ENCODE data around the gene JMY.

JMY gene

DNA sequence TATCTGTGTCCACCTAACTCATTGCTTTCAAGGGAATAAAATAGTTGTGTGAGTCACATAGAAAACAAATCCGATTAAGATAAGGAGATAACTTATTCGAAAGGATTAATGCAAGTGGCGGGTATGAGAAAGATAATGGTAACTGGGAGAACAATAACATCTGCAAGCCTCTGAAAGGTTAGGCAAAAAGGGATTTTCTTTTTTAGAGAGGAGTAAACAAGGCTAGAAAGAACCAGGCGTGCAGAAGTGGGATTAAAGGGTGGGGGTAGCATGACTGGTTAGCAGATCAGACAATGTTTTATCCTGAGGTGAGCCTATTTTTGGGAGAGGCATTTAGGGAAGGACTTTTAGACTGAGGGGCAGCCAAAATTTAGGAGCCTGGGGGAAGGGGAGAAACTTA is 34.7 kb upstream of the JMY start:
- H3K27ac ChIP-seq (ENCODE audit: low read length) = no peak overlapping the region
- H3K9ac ChIP-seq (ENCODE audit: low read depth, low read length) = no peak overlapping the region
- TF ChIP-seq, protein P1, sequence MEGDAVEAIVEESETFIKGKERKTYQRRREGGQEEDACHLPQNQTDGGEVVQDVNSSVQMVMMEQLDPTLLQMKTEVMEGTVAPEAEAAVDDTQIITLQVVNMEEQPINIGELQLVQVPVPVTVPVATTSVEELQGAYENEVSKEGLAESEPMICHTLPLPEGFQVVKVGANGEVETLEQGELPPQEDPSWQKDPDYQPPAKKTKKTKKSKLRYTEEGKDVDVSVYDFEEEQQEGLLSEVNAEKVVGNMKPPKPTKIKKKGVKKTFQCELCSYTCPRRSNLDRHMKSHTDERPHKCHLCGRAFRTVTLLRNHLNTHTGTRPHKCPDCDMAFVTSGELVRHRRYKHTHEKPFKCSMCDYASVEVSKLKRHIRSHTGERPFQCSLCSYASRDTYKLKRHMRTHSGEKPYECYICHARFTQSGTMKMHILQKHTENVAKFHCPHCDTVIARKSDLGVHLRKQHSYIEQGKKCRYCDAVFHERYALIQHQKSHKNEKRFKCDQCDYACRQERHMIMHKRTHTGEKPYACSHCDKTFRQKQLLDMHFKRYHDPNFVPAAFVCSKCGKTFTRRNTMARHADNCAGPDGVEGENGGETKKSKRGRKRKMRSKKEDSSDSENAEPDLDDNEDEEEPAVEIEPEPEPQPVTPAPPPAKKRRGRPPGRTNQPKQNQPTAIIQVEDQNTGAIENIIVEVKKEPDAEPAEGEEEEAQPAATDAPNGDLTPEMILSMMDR (IDR thresholded peaks at IDR 0.05; ENCODE audit: borderline replicate concordance, extremely low read depth, low read length, poor library complexity, severe bottlenecking) = no peak
- TF ChIP-seq EZH2 (IDR thresholded peaks at IDR 0.05; ENCODE audit: borderline replicate concordance, low read depth, low read length, severe bottlenecking) = no peak
- H4K20me1 ChIP-seq (ENCODE audit: insufficient read depth, low read length) = no peaks in the 10 kb centered on the region
- H3K4me3 ChIP-seq (ENCODE audit: low read depth in 1 of 2, low read length in 2 of 2) = no peak overlapping the region
- no peaks in the 10 kb centered on the region for H3K79me2 ChIP-seq (ENCODE audit: insufficient read depth, low read length)
- no peaks in the 10 kb centered on the region for H3K4me1 ChIP-seq (ENCODE audit: insufficient read depth, low read length)
- no peaks in the 10 kb centered on the region for H3K36me3 ChIP-seq (ENCODE audit: insufficient read depth, low read length)
- no peak overlapping the region for H2AFZ ChIP-seq (ENCODE audit: low read depth, low read length)
- H3K27me3 ChIP-seq (ENCODE audit: insufficient read depth, low read length, poor library complexity) = no peaks in the 10 kb centered on the region
- ATAC-seq (ENCODE audit: insufficient read depth, low read depth) (no peak), DNase-seq (no peak)
- no peak overlapping the region for H3K4me2 ChIP-seq (ENCODE audit: insufficient read depth, low read length)
- H3K9me3 ChIP-seq (ENCODE audit: insufficient read depth, low read length, severe bottlenecking) = no peaks in the 10 kb centered on the region

DNA sequence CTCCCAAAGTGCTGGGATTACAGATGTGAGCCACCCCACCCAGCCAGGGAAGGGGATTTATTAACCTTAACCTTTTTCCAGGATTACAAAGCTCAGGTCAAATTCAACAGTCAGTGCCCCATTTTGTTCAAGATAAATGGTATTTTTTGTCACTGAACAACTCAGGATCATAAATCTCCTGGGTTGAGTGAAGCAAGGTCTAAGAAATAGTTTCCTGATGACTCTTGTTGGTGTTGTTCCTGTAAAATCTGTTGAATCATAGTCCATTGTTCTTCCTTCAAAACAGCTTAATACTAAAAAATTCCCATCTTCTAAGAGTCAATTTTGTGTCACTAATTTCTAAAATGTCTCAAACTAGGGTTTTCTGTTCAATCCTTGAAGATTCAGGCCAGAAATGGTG is 33.9 kb upstream of the JMY start:
- DNase-seq (no peak), ATAC-seq (ENCODE audit: insufficient read depth, low read depth) (no peak)
- H3K27ac ChIP-seq (ENCODE audit: low read length) = no peak overlapping the region
- no peak overlapping the region for H3K9ac ChIP-seq (ENCODE audit: low read depth, low read length)
- no peaks in the 10 kb centered on the region for H3K9me3 ChIP-seq (ENCODE audit: insufficient read depth, low read length, severe bottlenecking)
- H3K27me3 ChIP-seq (ENCODE audit: insufficient read depth, low read length, poor library complexity) = no peaks in the 10 kb centered on the region
- H3K4me2 ChIP-seq (ENCODE audit: insufficient read depth, low read length) = no peak overlapping the region
- H4K20me1 ChIP-seq (ENCODE audit: insufficient read depth, low read length) = no peaks in the 10 kb centered on the region
- H2AFZ ChIP-seq (ENCODE audit: low read depth, low read length) = no peak overlapping the region
- H3K79me2 ChIP-seq (ENCODE audit: insufficient read depth, low read length) = no peaks in the 10 kb centered on the region
- TF ChIP-seq, protein P1 (IDR thresholded peaks at IDR 0.05; ENCODE audit: borderline replicate concordance, extremely low read depth, low read length, poor library complexity, severe bottlenecking) = no peak
- TF ChIP-seq EZH2 (IDR thresholded peaks at IDR 0.05; ENCODE audit: borderline replicate concordance, low read depth, low read length, severe bottlenecking) = no peak
- no peaks in the 10 kb centered on the region for H3K36me3 ChIP-seq (ENCODE audit: insufficient read depth, low read length)
- H3K4me1 ChIP-seq (ENCODE audit: insufficient read depth, low read length) = no peaks in the 10 kb centered on the region
- H3K4me3 ChIP-seq (ENCODE audit: low read depth in 1 of 2, low read length in 2 of 2) = no peak overlapping the region

DNA sequence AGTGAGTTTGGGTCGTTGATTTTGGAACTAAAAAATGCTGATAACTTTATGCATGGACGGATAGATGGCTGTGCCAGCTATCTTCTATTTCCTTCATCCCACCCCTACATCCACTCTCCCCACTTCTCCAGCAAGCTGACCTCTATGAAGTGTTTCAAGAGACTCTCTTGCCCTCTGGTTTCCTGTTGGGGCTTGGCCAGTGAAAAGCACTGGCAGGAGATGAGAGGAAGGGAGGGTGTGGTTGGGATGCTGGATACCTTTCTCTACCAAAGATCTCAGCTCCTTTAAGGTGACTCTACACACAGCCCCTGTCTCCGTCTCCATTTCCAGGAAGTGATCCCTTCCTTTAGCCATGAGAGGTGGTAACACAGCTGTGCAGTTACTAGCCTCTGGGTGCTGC is 30.0 kb upstream of the JMY start:
- Histone ChIP-seq H4K20me1 (ENCODE audit: insufficient read depth, low read length) (no peaks in the 10 kb centered on the region), H3K4me2 (ENCODE audit: insufficient read depth, low read length) (no peak overlapping the region), H3K36me3 (ENCODE audit: insufficient read depth, low read length) (no peaks in the 10 kb centered on the region), H3K27me3 (ENCODE audit: insufficient read depth, low read length, poor library complexity) (no peaks in the 10 kb centered on the region), H3K4me1 (ENCODE audit: insufficient read depth, low read length) (no peaks in the 10 kb centered on the region), H3K9ac (ENCODE audit: low read depth, low read length) (no peak overlapping the region), H3K79me2 (ENCODE audit: insufficient read depth, low read length) (no peaks in the 10 kb centered on the region), H3K9me3 (ENCODE audit: insufficient read depth, low read length, severe bottlenecking) (no peaks in the 10 kb centered on the region), H3K4me3 (ENCODE audit: low read depth in 1 of 2, low read length in 2 of 2) (no peak overlapping the region), H3K27ac (ENCODE audit: low read length) (no peak overlapping the region), H2AFZ (ENCODE audit: low read depth, low read length) (no peak overlapping the region)
- ATAC-seq (ENCODE audit: insufficient read depth, low read depth) (no peak), DNase-seq (no peak)
- TF ChIP-seq, protein P1 (IDR thresholded peaks at IDR 0.05; ENCODE audit: borderline replicate concordance, extremely low read depth, low read length, poor library complexity, severe bottlenecking) = no peak
- no peak for TF ChIP-seq EZH2 (IDR thresholded peaks at IDR 0.05; ENCODE audit: borderline replicate concordance, low read depth, low read length, severe bottlenecking)

DNA sequence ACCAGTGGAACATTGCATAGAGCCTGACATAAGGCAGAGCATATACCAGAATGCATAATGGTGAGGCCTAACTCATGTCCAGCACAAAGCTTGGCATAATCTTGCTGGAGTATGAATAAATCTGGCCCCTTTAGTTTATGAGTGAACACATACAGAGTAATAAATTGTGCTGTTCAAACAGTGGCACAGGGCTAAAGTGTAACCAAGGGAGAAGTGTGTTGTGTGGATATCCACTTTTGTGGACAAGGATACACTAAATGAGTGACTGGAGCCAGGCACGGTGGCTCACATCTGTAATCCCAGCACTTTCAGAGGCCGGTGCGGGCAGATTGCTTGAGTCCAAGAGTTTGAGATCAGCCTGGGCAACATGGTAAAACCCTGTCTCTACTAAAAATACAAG is 29.4 kb upstream of the JMY start:
- Histone ChIP-seq H3K4me1 (ENCODE audit: insufficient read depth, low read length) (no peaks in the 10 kb centered on the region), H3K4me2 (ENCODE audit: insufficient read depth, low read length) (no peak overlapping the region), H3K27ac (ENCODE audit: low read length) (no peak overlapping the region), H3K27me3 (ENCODE audit: insufficient read depth, low read length, poor library complexity) (no peaks in the 10 kb centered on the region), H2AFZ (ENCODE audit: low read depth, low read length) (no peak overlapping the region), H3K79me2 (ENCODE audit: insufficient read depth, low read length) (no peaks in the 10 kb centered on the region), H3K9me3 (ENCODE audit: insufficient read depth, low read length, severe bottlenecking) (no peaks in the 10 kb centered on the region), H3K4me3 (ENCODE audit: low read depth in 1 of 2, low read length in 2 of 2) (no peak overlapping the region), H3K9ac (ENCODE audit: low read depth, low read length) (no peak overlapping the region), H3K36me3 (ENCODE audit: insufficient read depth, low read length) (no peaks in the 10 kb centered on the region), H4K20me1 (ENCODE audit: insufficient read depth, low read length) (no peaks in the 10 kb centered on the region)
- ATAC-seq (ENCODE audit: insufficient read depth, low read depth) (no peak), DNase-seq (no peak)
- TF ChIP-seq EZH2 (IDR thresholded peaks at IDR 0.05; ENCODE audit: borderline replicate concordance, low read depth, low read length, severe bottlenecking) = no peak
- TF ChIP-seq, protein P1 (IDR thresholded peaks at IDR 0.05; ENCODE audit: borderline replicate concordance, extremely low read depth, low read length, poor library complexity, severe bottlenecking) = no peak
